ENCODE data around the gene SORCS3. TPM values are rescaled to one million over a fixed set of nuclear protein-coding genes. Genes with fewer than 3 reads are reported as not detected.

The SORCS3 gene
- total RNA-seq, 1 donor from 2014 or later = 0.26 TPM

GRCh38 chr10:105258036-105258673 lies 617.1 kb downstream of the SORCS3 start:
- peaks cover 4% of the 10 kb centered on the region for H3K4me1 ChIP-seq
- H2AFZ ChIP-seq (replicated peaks) = no peak overlapping the region
- H3K4me3 ChIP-seq = no peak overlapping the region
- H3K27me3 ChIP-seq = no peaks in the 10 kb centered on the region
- no peak for DNase-seq (ENCODE audit: low spot score)
- H3K9ac ChIP-seq = no peak overlapping the region
- no peaks in the 10 kb centered on the region for H4K20me1 ChIP-seq (ENCODE audit: low read depth)
- H3K4me2 ChIP-seq = no peak overlapping the region
- Mint-ChIP-seq H3K36me3 (no peaks in the 10 kb centered on the region), H3K4me3 (no peak overlapping the region), H3K27me3 (ENCODE audit: insufficient read depth, low read depth) (peaks cover 3% of the 10 kb centered on the region), H3K4me1 (no peaks in the 10 kb centered on the region), H3K9me3 (no peaks in the 10 kb centered on the region), H3K27ac (no peak overlapping the region)
- no peaks in the 10 kb centered on the region for H3F3A ChIP-seq (ENCODE audit: low read depth)
- no peaks in the 10 kb centered on the region for H3K9me3 ChIP-seq (ENCODE audit: low read depth)
- TF ChIP-seq EZH2phosphoT487 (IDR thresholded peaks at IDR 0.05) (no peak), EZH2 (IDR thresholded peaks at IDR 0.05) (no peak)
- TF ChIP-seq, protein P1, sequence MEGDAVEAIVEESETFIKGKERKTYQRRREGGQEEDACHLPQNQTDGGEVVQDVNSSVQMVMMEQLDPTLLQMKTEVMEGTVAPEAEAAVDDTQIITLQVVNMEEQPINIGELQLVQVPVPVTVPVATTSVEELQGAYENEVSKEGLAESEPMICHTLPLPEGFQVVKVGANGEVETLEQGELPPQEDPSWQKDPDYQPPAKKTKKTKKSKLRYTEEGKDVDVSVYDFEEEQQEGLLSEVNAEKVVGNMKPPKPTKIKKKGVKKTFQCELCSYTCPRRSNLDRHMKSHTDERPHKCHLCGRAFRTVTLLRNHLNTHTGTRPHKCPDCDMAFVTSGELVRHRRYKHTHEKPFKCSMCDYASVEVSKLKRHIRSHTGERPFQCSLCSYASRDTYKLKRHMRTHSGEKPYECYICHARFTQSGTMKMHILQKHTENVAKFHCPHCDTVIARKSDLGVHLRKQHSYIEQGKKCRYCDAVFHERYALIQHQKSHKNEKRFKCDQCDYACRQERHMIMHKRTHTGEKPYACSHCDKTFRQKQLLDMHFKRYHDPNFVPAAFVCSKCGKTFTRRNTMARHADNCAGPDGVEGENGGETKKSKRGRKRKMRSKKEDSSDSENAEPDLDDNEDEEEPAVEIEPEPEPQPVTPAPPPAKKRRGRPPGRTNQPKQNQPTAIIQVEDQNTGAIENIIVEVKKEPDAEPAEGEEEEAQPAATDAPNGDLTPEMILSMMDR (IDR thresholded peaks at IDR 0.05) = no peak
- H3K27ac ChIP-seq = no peak overlapping the region
- no peaks in the 10 kb centered on the region for H3K79me2 ChIP-seq (ENCODE audit: low read depth)
- H3K36me3 ChIP-seq = no peaks in the 10 kb centered on the region

- H3K9me3 Mint-ChIP-seq = no peaks in the 10 kb centered on the region
- H2AFZ ChIP-seq (replicated peaks) = no peak overlapping the region
- H3F3A ChIP-seq (ENCODE audit: low read depth) = no peaks in the 10 kb centered on the region
- H3K4me3 Mint-ChIP-seq = no peak overlapping the region
- no peaks in the 10 kb centered on the region for H3K27me3 ChIP-seq
- H3K9me3 ChIP-seq (ENCODE audit: low read depth) = no peaks in the 10 kb centered on the region
- H3K36me3 Mint-ChIP-seq = no peaks in the 10 kb centered on the region
- TF ChIP-seq EZH2phosphoT487 (IDR thresholded peaks at IDR 0.05) = no peak
- TF ChIP-seq, protein P1 (IDR thresholded peaks at IDR 0.05) = no peak
- no peak for TF ChIP-seq EZH2 (IDR thresholded peaks at IDR 0.05)
- no peak overlapping the region for H3K27ac Mint-ChIP-seq
- H4K20me1 ChIP-seq (ENCODE audit: low read depth) = no peaks in the 10 kb centered on the region
- H3K4me2 ChIP-seq = no peak overlapping the region
- H3K4me1 Mint-ChIP-seq = peaks cover 2% of the 10 kb centered on the region
- H3K79me2 ChIP-seq (ENCODE audit: low read depth) = no peaks in the 10 kb centered on the region
- DNase-seq (ENCODE audit: low spot score) = no peak
- no peak overlapping the region for H3K27ac ChIP-seq
- no peak overlapping the region for H3K4me3 ChIP-seq
- H3K36me3 ChIP-seq = no peaks in the 10 kb centered on the region
- H3K27me3 Mint-ChIP-seq (ENCODE audit: insufficient read depth, low read depth) = peaks cover 3% of the 10 kb centered on the region
- peaks cover 9% of the 10 kb centered on the region for H3K4me1 ChIP-seq
- no peak overlapping the region for H3K9ac ChIP-seq
These were observed 617.6 kb downstream of the SORCS3 start for GRCh38 chr10:105258674-105259065.

- H3K27me3 Mint-ChIP-seq (ENCODE audit: insufficient read depth, low read depth) = peaks cover 3% of the 10 kb centered on the region
- Histone ChIP-seq H3K4me2 (no peak overlapping the region), H3K9ac (no peak overlapping the region), H3K27ac (no peak overlapping the region), H4K20me1 (ENCODE audit: low read depth) (no peaks in the 10 kb centered on the region), H3K4me3 (no peak overlapping the region), H3K4me1 (peaks cover 10% of the 10 kb centered on the region), H3K79me2 (ENCODE audit: low read depth) (no peaks in the 10 kb centered on the region), H2AFZ (replicated peaks) (no peak overlapping the region), H3K27me3 (no peaks in the 10 kb centered on the region), H3K36me3 (no peaks in the 10 kb centered on the region), H3F3A (ENCODE audit: low read depth) (no peaks in the 10 kb centered on the region), H3K9me3 (ENCODE audit: low read depth) (no peaks in the 10 kb centered on the region)
- no peak overlapping the region for H3K27ac Mint-ChIP-seq
- H3K36me3 Mint-ChIP-seq = no peaks in the 10 kb centered on the region
- TF ChIP-seq EZH2 (IDR thresholded peaks at IDR 0.05) (no peak), EZH2phosphoT487 (IDR thresholded peaks at IDR 0.05) (no peak)
- TF ChIP-seq, protein P1 (IDR thresholded peaks at IDR 0.05) = no peak
- peaks cover 2% of the 10 kb centered on the region for H3K4me1 Mint-ChIP-seq
- no peak for DNase-seq (ENCODE audit: low spot score)
- H3K4me3 Mint-ChIP-seq = no peak overlapping the region
- H3K9me3 Mint-ChIP-seq = no peaks in the 10 kb centered on the region
These were observed 618.1 kb downstream of the SORCS3 start for GRCh38 chr10:105259201-105259600.

Data from neural progenitor cell (in vitro differentiated cells).